Activated CD4-positive, alpha-beta memory T cell treated with anti-CD3 and anti-CD28 coated beads, Interleukin-2, amount 10 ng/mL, durations not matched to agents 7 days and 5 days (primary cell): ENCODE measurements around the gene AZU1. TPM values are rescaled to one million over a fixed set of nuclear protein-coding genes. Genes with fewer than 3 reads are reported as not detected.

ENCODE experiments used
- CTCF ChIA-PET: fragments of 350-600 bp; sonication (Branson Sonifier 250); formaldehyde crosslinking; loops from one replicate; lab custom pipeline; 2021; ENCODE audit warnings: antibody characterized with exemption, inconsistent platforms; lab: Charles Lee
- POLR2A ChIA-PET: fragments of 350-600 bp; sonication (Branson Sonifier 250); formaldehyde crosslinking; loops from one replicate; lab custom pipeline; 2021; ENCODE audit warnings: antibody characterized with exemption; lab: Charles Lee
- DNase-seq: peaks from one replicate; pipeline ENCODE4 v3.0.0-alpha.2; 2020
- H3K27ac Mint-ChIP-seq: one replicate; pipeline ENCODE4 v1.8.0; 2021; ENCODE audit warnings: mild to moderate bottlenecking, mixed read lengths
- H3K27me3 Mint-ChIP-seq: one replicate; pipeline ENCODE4 v1.8.0; 2021; ENCODE audit warnings: mixed read lengths
- H3K36me3 Mint-ChIP-seq: one replicate; pipeline ENCODE4 v1.8.0; 2021; ENCODE audit warnings: low read depth, mixed read lengths
- H3K4me1 Mint-ChIP-seq: one replicate; pipeline ENCODE4 v1.8.0; 2021; ENCODE audit warnings: mixed read lengths
- H3K4me3 Mint-ChIP-seq: one replicate; pipeline ENCODE4 v1.8.0; 2021; ENCODE audit warnings: mild to moderate bottlenecking, mixed read lengths
- H3K9me3 Mint-ChIP-seq: one replicate; pipeline ENCODE4 v1.8.0; 2021; ENCODE audit warnings: mixed read lengths
- total RNA-seq, 2 experiments: library from RNA; stranded (reverse); gene quantifications; one replicate each; pipeline ENCODE4 v1.2.3, GENCODE V29; 2021

Gene AZU1
- total RNA-seq, 2 experiments from 2014 or later: not detected

DNA sequence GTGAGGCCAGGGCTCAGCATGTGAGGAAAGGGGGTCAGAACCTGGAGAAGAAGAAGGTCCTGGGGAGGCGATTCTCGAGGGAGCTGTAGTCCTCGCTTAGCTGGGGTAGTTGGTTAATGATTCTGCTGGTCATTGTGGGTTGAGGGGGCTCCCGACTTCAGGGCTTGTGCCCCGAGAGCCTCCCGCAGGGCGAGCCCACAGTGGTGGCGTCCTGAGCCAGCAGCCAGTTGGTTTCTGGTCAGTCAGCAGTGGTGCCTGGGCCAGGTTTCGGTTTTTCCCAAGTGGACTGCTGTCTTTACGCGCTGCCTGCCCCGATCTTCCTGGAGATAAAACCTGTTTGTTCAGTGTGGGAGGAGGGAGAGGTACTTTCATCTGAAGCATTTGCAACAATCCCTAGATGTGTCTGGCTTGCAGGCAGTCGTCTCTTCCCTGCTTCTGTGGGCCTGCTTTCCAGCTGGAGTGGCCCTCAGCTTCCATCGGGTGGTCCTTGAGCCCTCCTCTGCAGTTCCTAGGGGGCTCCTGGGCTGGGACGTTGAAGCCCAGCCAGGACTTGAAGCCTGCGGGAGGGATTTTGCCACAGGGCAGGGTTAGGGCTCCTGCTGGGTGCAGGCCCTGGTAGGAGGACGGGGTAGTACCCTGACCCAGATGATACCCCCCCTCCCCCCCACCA, 27.1 kb upstream of the AZU1 start:
- Mint-ChIP-seq H3K9me3 (no peaks in the 10 kb centered on the region), H3K27me3 (no peaks in the 10 kb centered on the region), H3K4me1 (peaks cover 51% of the 10 kb centered on the region), H3K36me3 (peaks cover 56% of the 10 kb centered on the region), H3K27ac (peak overlapping the region; percentile 89), H3K4me3 (peak overlapping the region; percentile 90)
- POLR2A ChIA-PET: interaction anchor here (0.7 to 1.5 kb wide), 3 partner anchors 14 to 468 kb away, joined by 3 to 9 read pairs (median 3); partner anchors contain the start of gene CIRBP
- DNase-seq: no peak
- CTCF ChIA-PET: interaction anchor here (0.5 kb wide), 1 partner anchor 42 kb away, joined by 3 read pairs; no protein-coding TSS in a partner anchor

DNA sequence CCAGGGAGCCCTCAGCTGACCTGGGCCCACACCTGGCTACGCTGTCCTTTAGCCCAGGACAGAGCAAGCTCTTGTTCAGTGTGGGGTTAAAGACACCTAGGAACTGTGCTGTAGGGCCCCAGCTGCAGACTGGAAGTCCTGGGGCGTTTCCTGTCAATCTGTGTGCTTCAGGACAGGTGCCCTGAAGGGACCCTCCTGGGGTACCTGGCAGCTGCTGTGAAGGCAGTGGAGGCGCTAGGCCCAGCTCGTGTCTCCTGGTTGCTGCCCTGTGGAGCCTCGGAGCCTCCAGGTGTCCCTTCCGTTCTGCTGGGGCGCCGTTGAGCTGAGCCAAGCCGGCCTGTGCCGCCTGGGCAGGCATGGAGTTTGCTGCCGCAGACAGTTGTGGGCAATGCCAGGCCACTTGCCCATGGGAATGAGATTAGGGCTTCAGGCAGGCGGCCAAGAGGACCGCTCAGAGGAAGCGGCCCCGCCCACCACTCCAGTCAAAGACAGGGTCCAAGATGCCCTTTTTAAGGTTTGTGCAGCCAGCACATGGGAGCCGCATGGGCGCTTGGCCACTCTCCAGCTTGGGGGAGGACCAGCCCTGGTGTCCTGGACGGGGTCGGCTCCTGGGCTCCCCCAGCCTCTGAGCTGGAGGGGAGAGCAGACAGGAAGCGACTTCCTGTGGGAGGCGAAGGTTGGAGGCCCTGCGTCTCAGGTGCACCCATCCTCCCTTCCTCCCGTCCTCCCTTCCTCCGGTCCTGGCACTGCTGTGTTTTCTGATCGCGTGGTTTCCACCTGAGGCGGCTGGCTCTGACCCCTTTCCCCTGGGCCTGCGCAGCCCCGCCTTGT, 26.4 kb upstream of the AZU1 start:
- Mint-ChIP-seq H3K9me3 (no peaks in the 10 kb centered on the region), H3K4me1 (peaks cover 51% of the 10 kb centered on the region), H3K27ac (peak overlapping the region; percentile 69), H3K27me3 (no peaks in the 10 kb centered on the region), H3K36me3 (peaks cover 58% of the 10 kb centered on the region), H3K4me3 (peak overlapping the region; percentile 66)
- POLR2A ChIA-PET: interaction anchor here (0.7 to 1.5 kb wide), 3 partner anchors 14 to 468 kb away, joined by 3 to 9 read pairs (median 3); partner anchors contain the start of gene CIRBP
- CTCF ChIA-PET: no interaction called here
- peak; percentile 27 for DNase-seq

- Mint-ChIP-seq H3K9me3 (no peaks in the 10 kb centered on the region), H3K27me3 (no peaks in the 10 kb centered on the region), H3K4me1 (peaks cover 47% of the 10 kb centered on the region), H3K36me3 (peaks cover 63% of the 10 kb centered on the region), H3K4me3 (peak overlapping the region; percentile 66), H3K27ac (peak overlapping the region; percentile 69)
- DNase-seq: no peak
- ChIA-PET POLR2A (interaction anchor here (1.4 to 1.5 kb wide), 3 partner anchors 13 to 239 kb away, joined by 3 to 9 read pairs (median 4); no protein-coding TSS in a partner anchor), CTCF (no interaction called here)
Measured at GRCh38 chr19:801861-802497, 25.7 kb upstream of the AZU1 start.

DNA sequence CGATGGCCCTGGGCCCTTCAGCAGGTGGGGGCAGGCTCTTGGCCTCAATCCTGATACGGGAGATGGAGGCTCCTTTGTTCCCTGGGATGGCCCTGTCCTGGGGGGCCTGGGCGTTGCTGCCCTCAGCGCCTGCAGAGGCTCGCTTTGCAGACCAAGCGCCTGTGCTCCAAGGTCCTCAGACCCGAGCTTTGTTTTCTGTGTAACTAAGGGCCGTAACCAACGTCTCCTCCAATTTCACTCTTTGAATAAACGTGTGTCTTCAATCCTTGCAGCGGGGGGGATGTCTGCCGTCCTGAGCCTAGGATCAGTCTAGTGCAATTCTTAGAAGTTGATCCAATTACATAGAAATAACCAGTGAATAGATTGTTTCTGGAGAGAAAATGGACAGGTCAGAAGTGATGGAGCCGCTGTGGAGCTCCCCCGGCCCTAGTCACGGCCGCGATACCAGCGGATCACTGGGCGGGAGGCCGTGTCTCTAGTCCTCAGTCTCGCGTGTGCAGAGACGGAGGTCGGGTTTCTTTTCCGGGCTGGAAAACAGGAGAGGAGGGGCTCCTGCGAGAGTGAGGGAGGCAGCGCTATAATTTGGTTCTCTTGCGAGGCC, 25.0 kb upstream of the AZU1 start:
- CTCF ChIA-PET: no interaction called here
- H3K9me3 Mint-ChIP-seq: no peaks in the 10 kb centered on the region
- peak overlapping the region; percentile 56 for H3K27ac Mint-ChIP-seq
- no peaks in the 10 kb centered on the region for H3K27me3 Mint-ChIP-seq
- peak overlapping the region; percentile 24 for H3K4me3 Mint-ChIP-seq
- H3K4me1 Mint-ChIP-seq: peaks cover 53% of the 10 kb centered on the region
- POLR2A ChIA-PET: interaction anchor here (1.5 kb wide), 2 partner anchors 13 to 17 kb away, joined by 4 to 5 read pairs; no protein-coding TSS in a partner anchor
- H3K36me3 Mint-ChIP-seq: peaks cover 69% of the 10 kb centered on the region
- no peak for DNase-seq

GRCh38 chr19:803099-803561, 24.5 kb upstream of the AZU1 start:
- H3K27me3 Mint-ChIP-seq: no peaks in the 10 kb centered on the region
- CTCF ChIA-PET: no interaction called here
- no peak overlapping the region for H3K4me3 Mint-ChIP-seq
- no peaks in the 10 kb centered on the region for H3K9me3 Mint-ChIP-seq
- peaks cover 56% of the 10 kb centered on the region for H3K4me1 Mint-ChIP-seq
- POLR2A ChIA-PET: interaction anchor here (1.5 kb wide), 2 partner anchors 12 to 17 kb away, joined by 4 to 5 read pairs; no protein-coding TSS in a partner anchor
- H3K36me3 Mint-ChIP-seq: peaks cover 74% of the 10 kb centered on the region
- H3K27ac Mint-ChIP-seq: no peak overlapping the region
- DNase-seq: no peak

DNA sequence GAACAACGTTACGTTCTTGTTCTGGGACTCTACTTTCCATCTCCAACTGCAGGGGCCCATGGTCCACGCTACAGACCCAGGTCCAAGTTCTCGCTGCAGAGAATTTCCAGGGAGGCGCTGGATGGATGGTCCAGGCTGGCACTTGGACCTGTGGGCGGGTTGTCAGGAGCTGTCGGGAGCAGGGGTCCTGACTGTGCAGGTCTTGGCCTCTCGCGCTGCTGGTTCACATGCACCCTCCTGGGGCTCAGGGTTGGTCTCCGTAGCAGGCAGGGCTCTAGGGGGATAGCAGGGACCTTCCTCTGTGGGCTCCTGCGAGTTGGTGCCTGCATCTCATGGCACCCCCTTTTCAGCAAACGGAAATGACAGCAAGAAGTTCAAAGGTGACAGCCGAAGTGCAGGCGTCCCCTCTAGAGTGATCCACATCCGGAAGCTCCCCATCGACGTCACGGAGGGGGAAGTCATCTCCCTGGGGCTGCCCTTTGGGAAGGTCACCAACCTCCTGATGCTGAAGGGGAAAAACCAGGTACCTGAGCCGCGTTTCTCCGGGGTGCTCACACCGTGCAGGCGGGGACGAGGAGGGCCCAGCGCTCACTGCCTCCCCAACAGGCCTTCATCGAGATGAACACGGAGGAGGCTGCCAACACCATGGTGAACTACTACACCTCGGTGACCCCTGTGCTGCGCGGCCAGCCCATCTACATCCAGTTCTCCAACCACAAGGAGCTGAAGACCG, 23.8 kb upstream of the AZU1 start:
- H3K27ac Mint-ChIP-seq: no peak overlapping the region
- ChIA-PET CTCF (no interaction called here), POLR2A (interaction anchor here (1.5 kb wide), 2 partner anchors 11 to 16 kb away, joined by 4 to 5 read pairs; no protein-coding TSS in a partner anchor)
- H3K4me3 Mint-ChIP-seq: no peak overlapping the region
- H3K27me3 Mint-ChIP-seq: no peaks in the 10 kb centered on the region
- DNase-seq: no peak
- no peaks in the 10 kb centered on the region for H3K9me3 Mint-ChIP-seq
- peaks cover 56% of the 10 kb centered on the region for H3K4me1 Mint-ChIP-seq
- peaks cover 71% of the 10 kb centered on the region for H3K36me3 Mint-ChIP-seq

- Mint-ChIP-seq H3K27ac (peak overlapping the region; percentile 52), H3K36me3 (peaks cover 68% of the 10 kb centered on the region), H3K4me1 (peaks cover 50% of the 10 kb centered on the region), H3K9me3 (no peaks in the 10 kb centered on the region), H3K4me3 (no peak overlapping the region), H3K27me3 (no peaks in the 10 kb centered on the region)
- no peak for DNase-seq
- ChIA-PET CTCF (no interaction called here), POLR2A (no interaction called here)
Measured at GRCh38 chr19:804419-805165, 23.0 kb upstream of the AZU1 start.

DNA sequence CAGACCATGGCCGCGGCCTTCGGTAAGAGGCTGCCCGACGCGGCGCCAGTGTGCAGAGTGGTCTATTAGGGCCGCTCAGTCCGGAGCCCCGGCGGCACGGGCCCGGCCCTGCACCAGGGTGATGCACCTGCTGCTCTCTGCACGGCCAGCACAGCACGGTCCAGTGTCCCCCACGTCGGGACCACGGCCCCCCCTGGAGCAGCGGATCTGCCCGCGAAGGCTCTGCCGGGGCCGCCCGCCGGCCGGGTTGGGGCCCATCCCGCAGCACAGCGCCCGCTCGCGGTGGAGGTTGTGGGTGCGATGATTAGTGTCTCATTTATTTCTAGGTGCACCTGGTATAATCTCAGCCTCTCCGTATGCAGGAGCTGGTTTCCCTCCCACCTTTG, 22.5 kb upstream of the AZU1 start:
- no peak for DNase-seq
- peaks cover 68% of the 10 kb centered on the region for H3K36me3 Mint-ChIP-seq
- POLR2A ChIA-PET: no interaction called here
- peak overlapping the region; percentile 52 for H3K27ac Mint-ChIP-seq
- H3K4me1 Mint-ChIP-seq: peaks cover 45% of the 10 kb centered on the region
- no peak overlapping the region for H3K4me3 Mint-ChIP-seq
- H3K9me3 Mint-ChIP-seq: no peaks in the 10 kb centered on the region
- CTCF ChIA-PET: no interaction called here
- no peaks in the 10 kb centered on the region for H3K27me3 Mint-ChIP-seq

GRCh38 chr19:805600-806550, 21.8 kb upstream of the AZU1 start:
- Mint-ChIP-seq H3K9me3 (no peaks in the 10 kb centered on the region), H3K27ac (no peak overlapping the region), H3K4me1 (peaks cover 38% of the 10 kb centered on the region), H3K36me3 (peaks cover 69% of the 10 kb centered on the region), H3K4me3 (no peak overlapping the region), H3K27me3 (no peaks in the 10 kb centered on the region)
- no peak for DNase-seq
- ChIA-PET POLR2A (interaction anchor here (1.2 kb wide), 1 partner anchor 7 kb away, joined by 3 read pairs; no protein-coding TSS in a partner anchor), CTCF (no interaction called here)

GRCh38 chr19:806815-807421, 20.7 kb upstream of the AZU1 start:
- no peaks in the 10 kb centered on the region for H3K9me3 Mint-ChIP-seq
- no peak overlapping the region for H3K27ac Mint-ChIP-seq
- ChIA-PET CTCF (no interaction called here), POLR2A (interaction anchor here (1.2 to 3.0 kb wide), 2 partner anchors 8 to 11 kb away, joined by 3 to 7 read pairs; no protein-coding TSS in a partner anchor)
- DNase-seq: no peak
- peaks cover 68% of the 10 kb centered on the region for H3K36me3 Mint-ChIP-seq
- no peak overlapping the region for H3K4me3 Mint-ChIP-seq
- peaks cover 28% of the 10 kb centered on the region for H3K4me1 Mint-ChIP-seq
- no peaks in the 10 kb centered on the region for H3K27me3 Mint-ChIP-seq
